Right lobe of liver (tissue), 4 donors: Measurements from ENCODE around the gene PLCB1.

Source experiments
- CTCF ChIP-seq, 4 donors: fragments of 200-600 bp in 3 of 4; fragments of 450-650 bp in 1 of 4; IDR thresholded peaks; one replicate each; pipeline versions ENCODE4 v1.5.1 to v1.8.0; 2016 to 2022; ENCODE audit warnings: antibody characterized with exemption in 4 of 4, mild to moderate bottlenecking in 2 of 4
- POLR2A ChIP-seq: fragments of 450-650 bp; IDR thresholded peaks from one replicate; pipeline ENCODE4 v1.6.1; 2017; ENCODE audit warnings: antibody characterized with exemption, mild to moderate bottlenecking
- donor health status: DM: no; HTN: no; CAD: no.
- donor health status: DM: no; HTN: no; CAD: no.
- donor health status: DM: no; HTN: yes; CAD: no.

GRCh38 chr20:8526610-8527009 is 394.5 kb downstream of the PLCB1 start:
- TF ChIP-seq CTCF (IDR thresholded peaks at IDR 0.05) (no peak), POLR2A (no peak)
